Heart left ventricle (tissue), 16 donors: ENCODE results near the gene FGF14. TPM values are rescaled to one million over a fixed set of nuclear protein-coding genes. Genes with fewer than 3 reads are reported as not detected.

Experiments
- ATAC-seq, 4 donors: fragments of 200-7000 bp; cut with Tn5 transposase; one replicate each; pipeline ENCODE4 v1.9.1; 2020 to 2022; ENCODE audit warnings: moderate library complexity in 4 of 4, mild to moderate bottlenecking in 3 of 4, moderate number of reproducible peaks in 1 of 4
- DNase-seq, 5 donors: peaks; one replicate each; pipeline ENCODE4 v3.0.0-alpha.2; 2020
- H3K27ac ChIP-seq, 12 donors: fragments of 200-600 bp; sonication (generic) in 4 of 12; one replicate each; pipeline versions ENCODE4 v1.5.0 to v1.8.0; 2016 to 2022; ENCODE audit warnings: mild to moderate bottlenecking in 2 of 12
- H3K27me3 ChIP-seq, 9 donors: fragments of 200-600 bp; sonication (generic) in 2 of 9; one replicate each; pipeline versions ENCODE4 v1.5.1 to v1.8.0; 2016 to 2022; ENCODE audit warnings: mild to moderate bottlenecking in 3 of 9
- H3K36me3 ChIP-seq, 9 donors: fragments of 200-600 bp; sonication (generic) in 2 of 9; one replicate each; pipeline versions ENCODE4 v1.5.0 to v1.8.0; 2018 to 2022; ENCODE audit warnings: mild to moderate bottlenecking in 2 of 9
- H3K4me1 ChIP-seq, 12 donors: fragments of 200-600 bp; sonication (generic) in 4 of 12; one replicate each; pipeline versions ENCODE4 v1.5.0 to v1.8.0; 2016 to 2022; ENCODE audit warnings: mild to moderate bottlenecking in 3 of 12
- H3K4me3 ChIP-seq, 12 donors: fragments of 200-600 bp; sonication (generic) in 4 of 12; one replicate each; pipeline versions ENCODE4 v1.5.0 to v1.8.0; 2017 to 2022; ENCODE audit warnings: mild to moderate bottlenecking in 9 of 12, moderate library complexity in 4 of 12
- H3K9me3 ChIP-seq, 12 donors: fragments of 200-600 bp; sonication (generic) in 4 of 12; one replicate each; pipeline versions ENCODE4 v1.5.0 to v1.8.0; 2016 to 2022; ENCODE audit warnings: mild to moderate bottlenecking in 1 of 12
- CTCF ChIP-seq, 12 donors: fragments of 200-600 bp; sonication (generic) in 4 of 12; IDR thresholded peaks; one replicate each; pipeline versions ENCODE4 v1.5.0 to v1.8.0; 2018 to 2022; ENCODE audit warnings: antibody characterized with exemption in 12 of 12, mild to moderate bottlenecking in 5 of 12
- POLR2A ChIP-seq, 2 donors: fragments of 450-650 bp; IDR thresholded peaks; one replicate each; pipeline ENCODE4 v1.6.1; 2017; ENCODE audit warnings: antibody characterized with exemption in 2 of 2, mild to moderate bottlenecking in 2 of 2, moderate library complexity in 2 of 2
- WGBS, 4 donors: extraction: QIAGEN DNeasy Blood & Tissue Kit in 2 of 4; methylation state at CpG; one replicate each; pipeline versions ENCODE4 v1.1.5 to v1.1.7; 2013 to 2018; 5-methylcytosine and 5-hydroxymethylcytosine counted together
- intact Hi-C, 10 donors: fragments of 100-400 bp; cut with DNase I; formaldehyde crosslinking; loops; one replicate each; pipeline versions ENCODE4 v1.11.1 to v1.14.2; 2022
- polyA plus RNA-seq, 2 donors: library from polyadenylated mRNA; stranded (reverse); fragments of 200-250 nt; gene quantifications; one replicate each; pipeline ENCODE4 v1.2.3, GENCODE V29; 2013
- total RNA-seq, 9 donors: library from RNA; depleted of rRNA in 2 of 9; stranded (reverse); fragments of >200 nt in 2 of 9; fragmentation: NEBNext Ultra II Directional in 3 of 9; extraction: Animal tissue kit (Norgen Biotek cat#: 25700) in 3 of 9; gene quantifications; one replicate each; pipeline versions ENCODE4 v1.1.0 to v1.2.4, GENCODE V29; 2016 to 2023
- donor health status: ischemic (EF 13 %, LVEDD 7.1; RV severe dilation, severe dysfunction).
- donor health status: healthy with polysubstance abuse.
- donor health status: DM: no; HTN: yes; CAD: no.
- donor health status: DM: no; HTN: no; CAD: no.
- donor health status: ischemic (EF 25% LVEDD 6.9; RV normal size, moderate dysfunction).
- donor health status: ischemic (EF 25% LVEDD 5.7; RV mildly dilated, moderate dysfunction).
- donor health status: healthy.
- donor health status: DM: yes; HTN: yes; CAD: no.
- donor health status: ischemic (EF 35%, LVEDD 5.7; RV mildly dilated, moderate dysfunction).
- donor health status: nonischemic (EF 11% LVEDD 7.7; RV severe dilation, severe dysfunction).
- donor health status: DM: yes; HTN: yes; CAD: no.
- donor health status: PGD.
- donor health status: ischemic (EF 29% LVEDD 5.4; RV normal size, mild dysfunction).
- donor health status: nonischemic (EF 23%, LVEDD 6.1; RV moderate dilation, normal function).

Gene FGF14
- total and polyA plus RNA-seq, 11 donors, result 0.14 to 6.3 (median 3.9) TPM

GRCh38 chr13:102323012-102323411, 78.8 kb downstream of the FGF14 start:
- no peaks in the 10 kb centered on the region for H3K9me3 ChIP-seq
- DNase-seq, result no peak
- WGBS, 4 donors, result 91 to 100% (median 96%) methylated on average over 1 of the region's 1 CpG
- no peak for ATAC-seq
- intact Hi-C loops, result no loop called here
- TF ChIP-seq CTCF (IDR thresholded peaks at IDR 0.05) (no peak), POLR2A (IDR thresholded peaks at IDR 0.05) (no peak)
- H3K27me3 ChIP-seq, result no peaks in the 10 kb centered on the region
- H3K36me3 ChIP-seq, result no peaks in the 10 kb centered on the region
- peaks cover 0 to 13% (median 6%) of the 10 kb centered on the region in 12 donors for H3K4me1 ChIP-seq
- H3K4me3 ChIP-seq, result no peak overlapping the region
- H3K27ac ChIP-seq, result no peak overlapping the region

- TF ChIP-seq POLR2A (IDR thresholded peaks at IDR 0.05) (no peak), CTCF (IDR thresholded peaks at IDR 0.05) (no peak)
- intact Hi-C loops, result no loop called here
- Histone ChIP-seq H3K27ac (no peak overlapping the region), H3K4me1 (peaks cover 0 to 20% (median 11%) of the 10 kb centered on the region in 12 donors), H3K36me3 (no peaks in the 10 kb centered on the region), H3K27me3 (no peaks in the 10 kb centered on the region), H3K4me3 (no peak overlapping the region), H3K9me3 (no peaks in the 10 kb centered on the region)
- 90 to 95% (median 93%) methylated on average over 3 of the region's 3 CpGs for WGBS, 4 donors
- DNase-seq, result no peak
- ATAC-seq, result no peak
Measured at GRCh38 chr13:102322211-102322610, 79.6 kb downstream of the FGF14 start.

GRCh38 chr13:102318233-102318632, 83.6 kb downstream of the FGF14 start:
- intact Hi-C loops, result loop anchor here in 2 of 10 donors (5.0 to 10.0 kb wide), 2 partner anchors 74 to 77 kb away; no protein-coding TSS in a partner anchor
- H3K9me3 ChIP-seq, result no peaks in the 10 kb centered on the region
- TF ChIP-seq CTCF (IDR thresholded peaks at IDR 0.05), result no peak
- no peak for TF ChIP-seq POLR2A (IDR thresholded peaks at IDR 0.05)
- H3K4me3 ChIP-seq, result no peak overlapping the region
- peak in 3 of 4 donors; percentile 3 to 52 (median 49) for ATAC-seq
- H3K27ac ChIP-seq, result peak overlapping the region in 11 of 12 donors; percentile 2 to 78 (median 57)
- no peak for DNase-seq
- H3K36me3 ChIP-seq, result no peaks in the 10 kb centered on the region
- H3K27me3 ChIP-seq, result no peaks in the 10 kb centered on the region
- WGBS, 4 donors, result 79 to 88% (median 82%) methylated on average over 4 to 5 of the region's 5 CpGs
- H3K4me1 ChIP-seq, result peaks cover 0 to 27% (median 13%) of the 10 kb centered on the region in 12 donors

GRCh38 chr13:102317593-102317992, 84.3 kb downstream of the FGF14 start:
- peak overlapping the region in 8 of 12 donors; percentile 46 to 78 (median 60) for H3K27ac ChIP-seq

More at GRCh38 chr13:102317593-102317992, 84.3 kb downstream of the FGF14 start:
- Histone ChIP-seq H3K4me1 (peaks cover 0 to 33% (median 15%) of the 10 kb centered on the region in 12 donors), H3K9me3 (no peaks in the 10 kb centered on the region), H3K27me3 (no peaks in the 10 kb centered on the region), H3K36me3 (no peaks in the 10 kb centered on the region), H3K4me3 (no peak overlapping the region)
- peak; percentile 83 to 90 (median 89) for DNase-seq
- 31 to 53% (median 39%) methylated on average over 2 of the region's 2 CpGs for WGBS, 4 donors
- intact Hi-C loops, result loop anchor here in 3 of 10 donors (2.0 to 10.0 kb wide), 3 partner anchors 21 to 77 kb away; no protein-coding TSS in a partner anchor
- no peak for TF ChIP-seq CTCF (IDR thresholded peaks at IDR 0.05)
- no peak for TF ChIP-seq POLR2A (IDR thresholded peaks at IDR 0.05)
- peak; percentile 87 to 98 (median 97) for ATAC-seq
